Activated T-cell treated with anti-CD3 and anti-CD28 coated beads for 4 hours (primary cell): Measurements from ENCODE around the gene ZCWPW1.
A peak's percentile ranks its signal among the peaks of the same experiment; 100 is the strongest.

Source experiments
- DNase-seq: peaks from one replicate; pipeline ENCODE4 v3.0.0-alpha.2; 2020

ZCWPW1 gene

GRCh38 chr7:100432053-100432452 lies 3.5 kb upstream of the ZCWPW1 start:
- no peak for DNase-seq

- no peak for DNase-seq
These were observed 2.8 kb upstream of the ZCWPW1 start for GRCh38 chr7:100431286-100431735.

DNA sequence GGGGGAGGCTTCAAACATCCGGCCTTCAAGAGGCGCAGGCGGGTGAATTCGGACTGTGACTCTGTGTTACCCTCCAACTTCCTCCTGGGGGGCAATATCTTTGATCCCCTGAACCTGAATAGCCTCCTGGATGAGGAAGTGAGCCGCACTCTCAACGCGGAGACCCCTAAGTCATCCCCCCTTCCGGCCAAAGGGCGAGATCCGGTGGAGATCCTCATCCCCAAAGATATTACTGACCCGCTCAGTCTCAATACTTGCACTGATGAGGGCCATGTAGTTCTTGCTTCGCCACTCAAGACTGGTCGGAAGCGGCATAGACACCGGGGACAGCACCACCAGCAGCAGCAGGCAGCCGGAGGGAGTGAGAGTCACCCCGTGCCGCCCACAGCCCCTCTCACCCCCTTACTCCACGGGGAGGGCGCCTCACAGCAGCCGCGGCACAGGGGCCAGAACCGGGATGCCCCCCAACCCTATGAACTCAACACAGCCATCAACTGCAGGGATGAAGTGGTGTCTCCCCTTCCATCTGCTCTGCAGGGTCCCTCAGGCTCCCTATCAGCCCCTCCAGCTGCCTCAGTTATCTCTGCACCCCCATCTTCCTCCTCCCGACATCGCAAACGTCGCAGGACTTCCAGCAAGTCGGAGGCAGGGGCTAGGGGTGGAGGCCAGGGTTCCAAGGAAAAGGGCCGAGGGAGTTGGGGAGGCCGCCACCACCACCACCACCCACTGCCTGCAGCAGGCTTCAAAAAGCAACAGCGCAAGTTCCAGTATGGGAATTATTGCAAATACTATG lies 2.2 kb upstream of the ZCWPW1 start:
- DNase-seq: peak; percentile 39

GRCh38 chr7:100429637-100430492 lies 1.4 kb upstream of the ZCWPW1 start, which contains the start of gene MEPCE:
Gene MEPCE, plus strand, starts transcription at chr7:100429831. Its CDS starts 188 bp downstream, at chr7:100430019.
- peak; percentile 97 for DNase-seq

DNA sequence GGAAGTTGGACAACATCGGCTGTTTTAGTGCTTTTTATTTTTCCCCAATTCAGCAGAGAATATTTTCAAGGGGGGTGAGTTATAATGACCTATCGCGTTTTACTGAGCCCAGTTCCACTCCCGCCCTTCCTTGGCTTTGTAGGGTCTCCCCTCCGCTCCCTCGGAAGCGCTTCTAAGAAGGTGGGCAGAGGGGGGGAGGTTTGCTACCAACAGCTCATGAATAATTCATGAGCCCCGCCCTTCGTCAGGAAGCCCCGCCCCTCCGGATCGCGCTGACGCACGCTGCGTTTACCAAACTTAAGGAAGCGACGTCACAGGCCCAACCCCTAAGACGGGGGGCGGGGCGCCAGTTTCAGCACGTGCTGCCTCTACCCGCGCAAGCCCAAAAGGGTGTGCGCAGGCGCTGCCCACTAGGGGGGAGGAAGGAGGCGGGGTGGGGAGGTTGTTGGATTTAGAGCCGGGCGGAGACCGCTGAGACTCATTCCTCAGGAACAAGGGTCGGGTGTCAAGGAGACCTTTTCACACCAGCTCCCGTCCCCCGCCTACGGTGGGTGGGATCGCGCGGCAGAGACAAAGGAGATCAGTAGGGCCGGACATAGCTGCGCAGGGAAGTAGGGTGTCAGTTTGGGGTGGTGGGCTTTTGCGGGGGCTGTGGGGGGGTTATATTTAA lies 599 bp upstream of the ZCWPW1 start:
- peak; percentile 100 for DNase-seq

GRCh38 chr7:100427762-100428198 lies 723 bp downstream of the ZCWPW1 start:
- no peak for DNase-seq

DNA sequence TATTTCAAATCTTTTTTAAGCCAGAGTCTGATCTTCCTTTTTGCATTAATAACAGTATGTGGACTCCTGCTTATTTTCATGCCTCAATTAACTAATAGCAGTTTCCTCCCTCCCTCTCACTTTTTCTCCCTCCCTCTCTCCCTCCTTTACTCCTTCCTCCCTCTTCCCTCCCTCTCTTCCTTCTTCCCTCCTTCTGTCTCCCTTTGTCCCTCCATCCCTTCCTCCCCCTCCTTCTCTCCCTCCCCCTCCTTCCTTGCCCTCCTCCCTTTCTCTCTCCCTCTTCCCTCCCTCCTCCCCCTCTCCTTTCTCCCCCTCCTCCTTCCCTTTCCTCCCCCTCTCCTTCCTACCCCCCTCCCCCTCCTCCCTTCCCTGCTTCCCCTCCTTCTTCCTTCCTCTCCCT lies 2.0 kb downstream of the ZCWPW1 start:
- DNase-seq: no peak

- no peak for DNase-seq
These were observed 3.2 kb downstream of the ZCWPW1 start for GRCh38 chr7:100425347-100425746.

- DNase-seq: no peak
These were observed 5.2 kb downstream of the ZCWPW1 start for GRCh38 chr7:100423315-100423714.

- DNase-seq: no peak
These were observed 8.8 kb downstream of the ZCWPW1 start for GRCh38 chr7:100419660-100420226.

DNA sequence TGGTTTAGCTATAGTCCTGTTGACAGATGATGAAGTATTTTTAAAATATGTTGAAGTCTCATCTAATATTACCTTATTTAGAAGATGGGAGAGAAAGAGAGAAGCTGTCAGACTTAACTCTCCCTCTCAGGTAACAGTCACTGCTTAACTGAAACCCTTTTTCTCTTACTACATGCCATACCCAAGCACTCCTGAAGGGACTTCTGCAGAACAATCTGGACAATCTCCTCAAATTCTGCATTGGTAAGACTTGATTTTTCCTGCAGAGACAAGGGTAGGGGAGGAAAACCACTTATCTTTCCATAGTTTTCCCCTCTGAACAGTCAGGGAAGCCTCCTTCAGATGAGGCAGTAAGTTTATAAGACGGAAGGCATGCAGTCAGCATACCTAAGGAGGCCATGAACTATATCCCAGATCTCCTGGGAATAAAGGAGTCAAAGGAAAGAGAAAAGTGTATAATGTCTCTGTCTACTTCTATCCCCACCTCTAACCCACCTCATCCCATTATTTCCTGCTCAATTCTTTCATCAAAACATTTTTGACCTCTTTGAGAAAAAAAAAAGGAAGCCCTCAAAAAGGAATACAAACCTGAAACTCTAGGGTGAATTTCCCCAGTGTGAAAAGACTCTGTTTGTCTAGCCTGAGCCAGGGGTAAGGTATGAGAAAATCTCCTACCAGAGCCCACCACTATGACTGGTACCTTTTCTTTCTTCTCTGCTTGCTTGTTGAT lies 9.4 kb downstream of the ZCWPW1 start:
- no peak for DNase-seq

GRCh38 chr7:100415448-100415847 lies 13.1 kb downstream of the ZCWPW1 start:
- DNase-seq: no peak

- no peak for DNase-seq
These were observed 14.6 kb downstream of the ZCWPW1 start for GRCh38 chr7:100413889-100414288.

DNA sequence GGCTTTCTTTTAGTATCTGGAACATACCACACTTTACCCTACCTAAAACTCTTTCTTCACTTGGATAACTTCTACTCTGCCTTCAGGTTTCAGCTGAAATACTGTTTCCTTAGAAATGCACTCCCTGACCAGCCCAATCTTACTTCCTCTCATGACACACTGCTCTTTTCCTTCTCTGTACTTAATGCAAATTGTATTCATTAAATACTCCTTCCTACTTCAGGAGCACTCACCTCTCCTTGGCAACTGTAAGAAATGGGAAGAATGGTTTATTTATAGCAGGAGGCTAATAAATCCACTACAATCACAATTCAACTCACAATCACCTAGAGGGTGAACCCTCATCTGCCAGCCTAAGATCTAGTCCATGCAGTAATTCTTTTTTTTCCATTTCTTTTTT lies 15.2 kb downstream of the ZCWPW1 start:
- no peak for DNase-seq

- DNase-seq: no peak
These were observed 17.4 kb downstream of the ZCWPW1 start for GRCh38 chr7:100411101-100411500.

DNA sequence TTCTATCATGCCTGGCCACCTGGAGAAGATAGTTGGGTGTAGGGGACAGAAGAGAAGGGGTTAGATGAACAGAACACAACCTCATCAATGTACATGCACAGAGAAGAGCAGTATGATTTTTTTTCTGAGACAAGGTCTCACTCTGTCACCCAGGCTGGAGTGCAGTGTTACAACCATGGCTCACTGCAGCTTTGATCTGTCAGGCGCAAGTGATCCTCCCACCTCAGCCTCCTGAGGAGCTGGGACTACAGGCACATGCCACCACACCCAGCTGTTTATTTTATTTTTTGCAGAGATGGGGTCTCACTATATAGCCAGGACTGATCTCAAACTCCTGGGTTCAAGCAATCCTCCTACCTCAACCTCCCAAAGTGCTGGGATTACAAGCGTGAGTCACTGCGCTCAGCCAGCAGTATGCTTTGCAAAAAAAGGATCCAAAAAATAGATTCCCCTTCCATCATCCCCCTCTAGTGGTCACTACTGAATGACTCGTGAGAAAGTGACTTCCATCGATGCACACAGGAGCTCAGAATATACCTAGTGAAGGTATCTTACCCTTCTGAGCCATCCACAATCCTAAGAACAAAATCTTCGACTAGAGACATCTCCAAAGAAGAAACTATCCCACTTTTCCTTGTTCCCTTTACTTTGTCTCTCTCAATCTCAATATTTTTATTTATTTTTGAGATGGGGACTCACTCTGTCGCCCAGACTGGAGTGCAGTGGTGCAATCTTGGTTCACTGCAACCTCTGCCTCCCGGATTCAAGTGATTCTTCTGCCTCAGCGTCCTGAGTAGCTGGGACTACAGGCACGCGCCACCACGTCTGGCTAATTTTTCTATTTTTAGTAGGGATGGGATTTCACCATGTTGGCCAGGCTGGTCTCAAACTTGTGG lies 21.0 kb downstream of the ZCWPW1 start:
- DNase-seq: peak; percentile 46

DNA sequence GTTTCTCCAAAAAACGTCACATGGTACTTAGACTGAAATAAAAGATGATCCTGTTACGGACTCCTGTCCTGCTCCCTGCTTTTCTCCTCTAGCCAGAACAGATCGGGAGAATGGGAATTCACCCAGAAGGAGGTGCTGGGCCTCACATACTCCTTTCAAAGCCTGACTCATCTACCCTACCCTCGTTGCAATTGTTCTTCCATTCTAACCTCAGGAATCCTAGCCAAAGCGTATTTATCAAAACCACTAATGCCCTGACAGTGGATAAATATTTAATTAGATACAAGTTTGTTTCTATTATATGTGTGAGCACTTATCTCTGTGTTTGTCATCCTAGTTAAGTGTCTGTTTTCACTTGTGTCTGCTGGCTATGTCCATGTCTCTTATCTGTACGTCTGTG lies 21.7 kb downstream of the ZCWPW1 start:
- no peak for DNase-seq

GRCh38 chr7:100402241-100402640 lies 26.3 kb downstream of the ZCWPW1 start:
- DNase-seq: no peak

- DNase-seq: no peak
These were observed 26.7 kb downstream of the ZCWPW1 start for GRCh38 chr7:100401811-100402210.

DNA sequence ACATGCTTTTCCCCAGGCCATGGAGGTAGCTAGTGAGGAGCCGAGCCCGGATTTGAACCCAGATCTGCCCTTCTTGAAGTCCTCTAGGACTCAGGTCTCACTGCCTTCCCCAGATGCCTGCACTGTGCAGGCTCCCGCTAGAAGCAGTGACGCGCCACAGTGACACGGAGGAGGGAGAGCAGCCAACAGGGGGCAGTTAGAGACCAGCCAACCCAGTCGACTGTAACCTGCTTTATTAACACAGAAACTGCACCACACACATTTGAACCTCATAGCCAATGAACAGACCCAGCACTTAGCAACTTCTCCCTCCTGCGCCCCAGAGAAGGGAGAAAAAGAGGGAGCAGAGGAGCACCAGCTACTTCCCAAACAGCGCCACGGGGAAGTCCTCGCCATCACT lies 27.8 kb downstream of the ZCWPW1 start:
- DNase-seq: no peak

DNA sequence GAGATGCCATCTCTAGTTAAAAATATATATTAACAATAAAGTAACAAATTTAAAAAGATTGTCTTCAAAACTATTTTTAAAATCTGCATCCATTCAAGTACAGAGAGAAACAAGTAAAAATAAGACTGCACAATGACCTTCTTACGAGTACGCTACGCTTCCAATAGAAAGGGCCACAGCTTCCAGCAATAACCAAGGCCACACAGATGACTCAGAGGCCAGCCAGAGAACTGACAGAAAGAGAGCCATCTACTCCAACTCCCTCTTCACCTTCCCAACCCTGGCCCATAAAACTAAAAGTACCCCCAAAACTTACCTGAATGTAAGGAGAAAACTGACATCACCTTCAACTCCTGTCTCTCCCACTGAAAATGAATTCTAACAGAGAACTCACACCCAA lies 28.5 kb downstream of the ZCWPW1 start:
- no peak for DNase-seq
